Epithelial cell of esophagus (primary cell): ENCODE results near the gene YPEL2.

Experiments used
- DNase-seq: peaks from one replicate; pipeline ENCODE4 v3.0.0; 2010; ENCODE audit warnings: low read depth
- H3K4me3 ChIP-seq: 2 replicates; pipeline ENCODE4 v1.5.1; 2011; ENCODE audit warnings: mild to moderate bottlenecking, low read length, control low read depth
- TF ChIP-seq, protein P1 (sequence below): IDR thresholded peaks from 2 replicates; pipeline ENCODE4 v1.5.1; 2011; ENCODE audit warnings: low read depth, mild to moderate bottlenecking, low read length, control low read depth, inconsistent platforms; ENCODE audit not compliant: insufficient read depth; ENCODE audit errors: missing control alignments

Gene YPEL2

DNA sequence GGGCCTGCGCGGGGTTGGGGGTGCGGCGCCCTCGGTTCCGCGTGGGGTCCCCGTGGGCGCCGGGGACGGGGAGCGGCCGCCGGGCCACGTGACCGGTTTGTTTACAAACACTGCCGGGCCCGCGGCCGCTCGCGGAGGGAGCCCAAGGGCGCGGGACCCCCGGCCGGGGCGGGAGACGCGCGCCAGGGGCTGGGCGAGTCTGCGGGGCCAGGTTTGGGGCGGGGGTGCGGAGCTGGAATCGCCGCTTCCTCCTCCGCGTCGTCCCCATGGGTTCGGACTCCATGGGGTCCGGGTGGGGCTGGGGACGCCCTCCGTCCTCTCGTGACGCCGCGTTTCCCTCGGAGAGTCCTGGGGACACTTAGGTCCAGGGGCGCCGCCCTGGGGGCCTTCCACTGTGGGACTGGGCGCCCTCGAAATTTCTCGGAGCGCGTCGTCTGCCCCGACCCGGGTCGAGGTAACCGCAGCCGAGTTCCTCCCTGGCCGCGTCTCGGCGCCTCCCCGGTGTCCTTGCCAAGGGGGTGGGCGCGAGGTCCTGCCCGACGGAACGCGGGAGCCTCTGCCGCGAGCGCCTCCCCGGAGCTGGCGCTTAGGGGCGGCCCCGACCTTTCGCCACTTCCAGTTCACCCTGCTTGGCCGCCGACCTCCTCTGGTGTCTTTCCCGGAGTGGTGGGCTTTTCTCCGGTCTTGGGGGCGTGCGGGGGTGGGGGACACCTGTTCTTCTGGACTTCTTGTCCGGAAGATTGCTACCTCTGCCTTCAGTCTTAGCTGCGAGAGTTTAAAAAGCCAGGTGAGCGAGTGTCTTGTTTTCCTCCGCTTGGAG lies 684 bp downstream of the YPEL2 start:
- no peak for DNase-seq
- TF ChIP-seq, protein P1, sequence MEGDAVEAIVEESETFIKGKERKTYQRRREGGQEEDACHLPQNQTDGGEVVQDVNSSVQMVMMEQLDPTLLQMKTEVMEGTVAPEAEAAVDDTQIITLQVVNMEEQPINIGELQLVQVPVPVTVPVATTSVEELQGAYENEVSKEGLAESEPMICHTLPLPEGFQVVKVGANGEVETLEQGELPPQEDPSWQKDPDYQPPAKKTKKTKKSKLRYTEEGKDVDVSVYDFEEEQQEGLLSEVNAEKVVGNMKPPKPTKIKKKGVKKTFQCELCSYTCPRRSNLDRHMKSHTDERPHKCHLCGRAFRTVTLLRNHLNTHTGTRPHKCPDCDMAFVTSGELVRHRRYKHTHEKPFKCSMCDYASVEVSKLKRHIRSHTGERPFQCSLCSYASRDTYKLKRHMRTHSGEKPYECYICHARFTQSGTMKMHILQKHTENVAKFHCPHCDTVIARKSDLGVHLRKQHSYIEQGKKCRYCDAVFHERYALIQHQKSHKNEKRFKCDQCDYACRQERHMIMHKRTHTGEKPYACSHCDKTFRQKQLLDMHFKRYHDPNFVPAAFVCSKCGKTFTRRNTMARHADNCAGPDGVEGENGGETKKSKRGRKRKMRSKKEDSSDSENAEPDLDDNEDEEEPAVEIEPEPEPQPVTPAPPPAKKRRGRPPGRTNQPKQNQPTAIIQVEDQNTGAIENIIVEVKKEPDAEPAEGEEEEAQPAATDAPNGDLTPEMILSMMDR: no peak

DNA sequence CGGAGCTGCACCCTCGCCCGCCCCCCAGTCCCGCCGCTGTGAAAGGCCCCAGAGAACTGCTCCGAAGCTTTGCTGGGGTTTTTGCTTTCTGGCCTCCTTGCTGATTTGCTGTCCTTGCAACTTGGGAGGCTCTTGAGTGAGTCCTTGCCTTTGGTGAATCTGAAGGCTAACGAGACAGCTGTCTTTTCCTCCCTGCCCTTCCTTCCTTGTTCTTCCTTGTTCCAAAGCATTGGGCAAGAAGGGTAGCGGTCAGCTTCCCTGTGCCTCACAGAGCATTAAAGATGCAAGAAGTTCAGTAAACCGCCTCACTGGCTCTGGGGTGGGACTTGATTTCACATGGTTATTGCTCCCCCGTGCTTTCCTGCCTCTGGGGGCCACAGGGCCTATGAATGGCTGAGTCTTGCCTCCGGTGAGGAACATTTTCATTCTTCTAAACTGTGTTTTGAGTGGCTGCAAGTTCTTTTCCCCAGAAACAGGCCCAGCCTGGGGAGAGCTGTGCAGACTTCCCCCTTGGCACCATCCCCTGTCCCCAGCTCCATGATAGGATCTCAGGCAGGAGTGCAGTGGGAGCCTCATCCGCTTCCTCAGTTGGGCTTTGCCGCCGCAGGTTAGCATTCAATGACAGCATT lies 1.4 kb downstream of the YPEL2 start:
- TF ChIP-seq, protein P1: no peak
- peak overlapping the region; percentile 67 for H3K4me3 ChIP-seq
- peak; percentile 32 for DNase-seq

More for the DNA sequence above, 684 bp downstream of the YPEL2 start:
- H3K4me3 ChIP-seq: peak overlapping the region; percentile 67

DNA sequence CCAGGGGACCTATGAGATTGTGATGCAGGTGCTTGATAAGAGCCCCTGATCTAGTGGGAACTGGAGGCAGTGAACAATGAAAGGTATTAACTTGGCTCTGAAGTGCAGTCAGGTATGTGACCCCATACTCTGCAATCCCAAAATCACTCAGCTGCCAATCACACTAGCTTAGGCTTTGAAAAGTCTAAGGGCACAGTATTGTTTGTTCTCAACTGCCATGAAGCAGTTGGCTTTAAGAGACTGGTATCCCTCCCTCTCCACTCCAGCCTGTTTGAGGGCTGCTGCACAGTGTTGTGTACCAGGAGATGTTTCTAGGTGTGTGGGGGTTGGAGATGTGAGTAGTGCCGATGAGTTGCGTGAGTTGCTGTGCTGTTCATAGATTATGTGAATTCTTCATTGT lies 2.4 kb downstream of the YPEL2 start:
- no peak for DNase-seq
- TF ChIP-seq, protein P1: no peak
- H3K4me3 ChIP-seq: no peak overlapping the region

DNA sequence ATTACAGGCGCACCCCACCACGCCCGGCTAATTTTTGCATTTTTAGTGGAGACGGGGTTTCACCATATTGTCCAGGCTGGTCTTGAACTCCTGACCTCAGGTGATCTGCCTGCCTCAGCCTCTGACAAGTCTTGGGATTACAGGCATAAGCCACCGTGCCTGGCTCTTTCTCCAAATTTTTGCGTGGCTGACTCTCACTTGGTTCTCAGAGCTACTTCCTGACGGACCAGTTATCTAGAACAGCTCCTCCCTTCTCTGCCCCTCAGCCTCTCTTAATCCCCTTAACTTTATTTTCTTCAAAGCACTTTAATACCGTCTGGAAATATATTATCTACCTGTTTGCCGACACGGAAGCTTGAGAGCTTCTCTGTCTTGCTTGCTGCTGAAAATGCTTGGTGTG lies 4.2 kb downstream of the YPEL2 start:
- DNase-seq: no peak
- H3K4me3 ChIP-seq: no peak overlapping the region
- TF ChIP-seq, protein P1: no peak

DNA sequence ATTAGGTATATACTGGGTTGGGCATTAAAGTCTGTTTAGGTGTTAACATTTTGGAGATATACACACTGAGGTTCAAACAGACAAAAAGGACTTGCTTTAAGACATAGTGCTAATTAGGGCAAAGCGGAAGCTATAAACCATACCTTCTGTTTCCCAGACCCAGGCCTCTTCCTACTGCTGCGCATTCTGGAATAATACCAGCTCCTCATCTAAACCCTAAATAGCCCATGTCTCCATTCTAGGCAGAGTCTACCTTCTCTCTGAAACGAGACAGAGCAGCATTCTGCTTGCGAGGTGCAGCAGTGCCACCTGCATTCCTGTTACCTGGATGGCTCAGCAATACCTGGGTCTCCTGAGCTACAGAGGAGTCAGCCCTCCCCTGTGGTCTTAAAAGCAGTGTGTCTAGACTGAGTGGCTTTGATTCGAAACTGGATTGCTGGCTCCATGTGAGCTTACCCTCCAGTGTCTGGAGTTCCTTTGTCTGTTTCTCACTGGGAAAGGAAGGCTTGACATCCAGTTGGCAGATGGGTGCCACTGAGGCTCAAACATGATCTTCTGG lies 6.4 kb downstream of the YPEL2 start:
- no peak overlapping the region for H3K4me3 ChIP-seq
- DNase-seq: no peak
- TF ChIP-seq, protein P1: no peak

DNA sequence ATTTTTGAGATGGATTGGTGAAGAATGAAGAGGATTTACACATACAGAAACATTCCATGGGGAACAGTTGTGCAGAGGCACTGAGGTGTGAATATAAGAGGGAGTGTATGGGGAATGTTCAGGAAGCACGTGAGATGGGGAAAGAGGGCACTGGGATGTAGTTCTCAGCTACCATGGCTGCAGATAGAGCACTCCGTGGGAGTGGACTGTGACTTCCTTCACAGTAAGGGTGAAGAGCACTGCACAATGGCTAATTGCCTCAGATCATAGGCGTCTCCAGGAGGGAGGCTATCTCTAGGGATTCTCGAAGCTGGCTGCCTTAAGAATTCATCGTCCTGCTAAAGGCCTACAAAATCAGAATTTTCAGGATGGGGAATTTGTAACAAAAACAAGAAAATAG lies 7.0 kb downstream of the YPEL2 start:
- no peak overlapping the region for H3K4me3 ChIP-seq
- TF ChIP-seq, protein P1: no peak
- DNase-seq: no peak
